T-helper 2 cell treated with Interferon-gamma antibody and Interleukin-4, amounts not matched to agents 100 ng/mL and 5 ng/mL, for 36 hours (primary cell): ENCODE measurements around the gene NEK4. TPM values are rescaled to one million over a fixed set of nuclear protein-coding genes. Genes with fewer than 3 reads are reported as not detected.
"Not testable (repeated sequence)": the region's sequence is repeated elsewhere in the genome, so short reads cannot be mapped to it uniquely, and the experiment has no call there.

Source experiments
- intact Hi-C: fragments of 100-400 bp; cut with micrococcal nuclease; formaldehyde crosslinking; loops from one replicate; pipeline ENCODE4 v1.15.1; 2023
- total RNA-seq: library from RNA; stranded (reverse); gene quantifications from 2 replicates; pipeline ENCODE4 v1.2.3, GENCODE V29; 2022

The NEK4 gene
- total RNA-seq, 1 donor from 2014 or later: 29.9 TPM

- intact Hi-C loops: no loop called here
Measured at GRCh38 chr3:52779837-52780585, 9.3 kb upstream of the NEK4 start.

GRCh38 chr3:52779011-52779836, 8.5 kb upstream of the NEK4 start:
- intact Hi-C loops: no loop called here

GRCh38 chr3:52777959-52778805, 7.4 kb upstream of the NEK4 start:
- intact Hi-C loops: no loop called here

- intact Hi-C loops: no loop called here
Measured at GRCh38 chr3:52777127-52777958, 6.6 kb upstream of the NEK4 start, which contains the start of gene ITIH1. Gene ITIH1, plus strand, starts transcription at chr3:52777599. Its CDS starts 17 bp downstream, at chr3:52777616.

- intact Hi-C loops: not testable (repeated sequence)
Measured at GRCh38 chr3:52776486-52776885, 5.7 kb upstream of the NEK4 start.

- intact Hi-C loops: no loop called here
Measured at GRCh38 chr3:52775877-52776276, 5.1 kb upstream of the NEK4 start.

- intact Hi-C loops: no loop called here
Measured at GRCh38 chr3:52774901-52775864, 4.4 kb upstream of the NEK4 start.

- intact Hi-C loops: no loop called here
Measured at GRCh38 chr3:52774066-52774713, 3.5 kb upstream of the NEK4 start.

GRCh38 chr3:52773361-52774065, 2.8 kb upstream of the NEK4 start:
- intact Hi-C loops: no loop called here

- intact Hi-C loops: no loop called here
Measured at GRCh38 chr3:52771702-52772101, 962 bp upstream of the NEK4 start.

GRCh38 chr3:52771334-52771681, 568 bp upstream of the NEK4 start:
- intact Hi-C loops: no loop called here

- intact Hi-C loops: no loop called here
Measured at GRCh38 chr3:52769786-52770455, 819 bp downstream of the NEK4 start.

- intact Hi-C loops: no loop called here
Measured at GRCh38 chr3:52763466-52763865, 7.3 kb downstream of the NEK4 start.

- intact Hi-C loops: no loop called here
Measured at GRCh38 chr3:52756141-52756540, 14.6 kb downstream of the NEK4 start.

GRCh38 chr3:52754373-52754772, 16.4 kb downstream of the NEK4 start:
- intact Hi-C loops: no loop called here

GRCh38 chr3:52752045-52752660, 18.6 kb downstream of the NEK4 start:
- intact Hi-C loops: no loop called here

GRCh38 chr3:52743721-52744120, 27.0 kb downstream of the NEK4 start:
- intact Hi-C loops: no loop called here
